Suprapubic skin (tissue), 3 donors: ENCODE results near the gene ATP13A3.

ENCODE experiments used
- CTCF ChIP-seq, 2 donors: fragments of 200-600 bp in 1 of 2; fragments of 450-650 bp in 1 of 2; sonication (generic) in 1 of 2; IDR thresholded peaks; one replicate each; pipeline ENCODE4 v1.5.1; 2016 to 2019; ENCODE audit warnings: antibody characterized with exemption in 2 of 2, mild to moderate bottlenecking in 1 of 2, moderate library complexity in 1 of 2
- POLR2A ChIP-seq, 2 donors: fragments of 450-650 bp; IDR thresholded peaks; one replicate each; pipeline ENCODE4 v1.6.1; 2017; ENCODE audit warnings: antibody characterized with exemption in 2 of 2, mild to moderate bottlenecking in 2 of 2, moderate library complexity in 2 of 2

GRCh38 chr3:194364314-194364651, 122.5 kb downstream of the ATP13A3 start:
- no peak for TF ChIP-seq CTCF (IDR thresholded peaks at IDR 0.05)
- no peak for TF ChIP-seq POLR2A (IDR thresholded peaks at IDR 0.05)
